K562 (cell line): Measurements from ENCODE around the gene ZCCHC14. TPM values are rescaled to one million over a fixed set of nuclear protein-coding genes. Genes with fewer than 3 reads are reported as not detected.

ENCODE experiments used
- ATAC-seq: fragments of 200-7000 bp; cut with Tn5 transposase; 3 replicates; pipeline ENCODE4 v1.9.1; 2020; ENCODE audit warnings: moderate library complexity
- BruUV-seq: library from RNA; stranded (reverse); fragments of 400-500 nt; replicated peaks from 2 replicates; lab custom pipeline; 2021; lab: Mats Ljungman, UMichigan
- CTCF ChIA-PET: fragments of 300-600 bp; formaldehyde crosslinking; extraction: SDS; loops from one replicate; lab custom pipeline; 2021; ENCODE audit warnings: low intra/inter-chr PET ratio; lab: Yijun Ruan, JAX
- POLR2A ChIA-PET: fragments of 300-600, 350-650 bp; sonication (Branson Sonifier 250); formaldehyde crosslinking; extraction: SDS; loops from one replicate; lab custom pipeline; 2021; ENCODE audit warnings: antibody characterized with exemption, inconsistent platforms; lab: Yijun Ruan, JAX
- DNase-seq, 4 experiments: peaks; one replicate each; pipeline versions ENCODE4 v3.0.0 to v3.0.0-alpha.2; 2011 to 2018; ENCODE audit warnings: low spot score in 3 of 4, mixed read lengths in 3 of 4; ENCODE audit errors: extremely low read depth in 1 of 4
- FAIRE-seq: peaks from 2 replicates; lab custom pipeline; 2011; peaks lifted over from hg19 to GRCh38; lab: Jason Lieb, UNC
- H2AFZ ChIP-seq: 2 replicates; pipeline ENCODE4 v1.6.0; 2011; ENCODE audit warnings: low read depth, low read length, control low read depth, inconsistent platforms
- H3K27ac ChIP-seq: fragments of 200-600 bp; 3 replicates; pipeline ENCODE4 v1.8.0; 2011; ENCODE audit warnings: low read depth, mild to moderate bottlenecking, control low read depth, inconsistent platforms, low read length, moderate library complexity, mixed read lengths; ENCODE audit errors: extremely low read depth
- H3K27me3 ChIP-seq, 2 experiments: fragments of 300-600 bp in 1 of 2; 2 replicates in 1 of 2; 3 replicates in 1 of 2; pipeline versions ENCODE4 v1.6.0 to v1.8.0; 2011; ENCODE audit warnings: inconsistent platforms in 2 of 2, low read length in 2 of 2, mild to moderate bottlenecking in 1 of 2, mixed read lengths in 1 of 2, moderate library complexity in 1 of 2; ENCODE audit not compliant: control insufficient read depth in 2 of 2, insufficient read depth in 2 of 2
- H3K36me3 ChIP-seq: fragments of 300-600 bp; 3 replicates; pipeline ENCODE4 v1.8.0; 2011; ENCODE audit warnings: mild to moderate bottlenecking, low read length, inconsistent platforms; ENCODE audit not compliant: control insufficient read depth, insufficient read depth
- H3K4me1 ChIP-seq, 2 experiments: fragments of 200-600 bp in 1 of 2; replicated peaks in 1 of 2; 2 replicates in 1 of 2; 3 replicates in 1 of 2; pipeline versions ENCODE4 v1.5.1 to v1.8.0; 2011; ENCODE audit warnings: inconsistent platforms in 2 of 2, low read length in 2 of 2, mild to moderate bottlenecking in 1 of 2, mixed read lengths in 1 of 2, moderate library complexity in 1 of 2; ENCODE audit not compliant: control insufficient read depth in 2 of 2, insufficient read depth in 2 of 2
- H3K4me2 ChIP-seq: 2 replicates; pipeline ENCODE4 v1.6.1; 2011; ENCODE audit warnings: low read length, control low read depth, inconsistent platforms, mixed read lengths; ENCODE audit not compliant: insufficient read depth
- H3K4me3 ChIP-seq: fragments of 200-600 bp; sonication (generic), shearing (Covaris generic); 2 replicates; pipeline ENCODE4 v1.5.1; 2016; ENCODE audit warnings: control low read depth, inconsistent platforms
- H3K79me2 ChIP-seq: fragments of 200-600 bp; 3 replicates; pipeline ENCODE4 v1.8.0; 2011; ENCODE audit warnings: low read length, inconsistent platforms; ENCODE audit not compliant: control insufficient read depth, insufficient read depth
- H3K9ac ChIP-seq, 2 experiments: 2 replicates each; pipeline versions ENCODE4 v1.6.0 to v1.6.1; 2011; ENCODE audit warnings: low read depth in 2 of 2, low read length in 2 of 2, control low read depth in 1 of 2, inconsistent platforms in 1 of 2, mild to moderate bottlenecking in 1 of 2, mixed read lengths in 1 of 2; ENCODE audit not compliant: insufficient read depth in 1 of 2
- H3K9me1 ChIP-seq: one replicate; pipeline ENCODE4 v1.6.0; 2011; ENCODE audit warnings: inconsistent platforms, mild to moderate bottlenecking, low read length, moderate library complexity; ENCODE audit not compliant: control insufficient read depth, insufficient read depth
- H3K9me3 ChIP-seq: replicated peaks from 2 replicates; pipeline ENCODE4 v1.5.1; 2011; ENCODE audit warnings: low read depth, low read length, inconsistent platforms; ENCODE audit not compliant: control insufficient read depth, insufficient read depth
- H4K20me1 ChIP-seq: replicated peaks from 2 replicates; pipeline ENCODE4 v1.6.1; 2011; ENCODE audit warnings: low read length, inconsistent platforms, mixed read lengths; ENCODE audit not compliant: control insufficient read depth, insufficient read depth
- FUS ChIP-seq: fragments of 200-400 bp; formaldehyde crosslinking; optimal IDR thresholded peaks from 2 replicates; pipeline ENCODE3; 2017; ENCODE audit warnings: low read depth, low read length
- U2AF1 ChIP-seq: fragments of 200-400 bp; formaldehyde crosslinking; optimal IDR thresholded peaks from 2 replicates; pipeline ENCODE3; 2017; ENCODE audit warnings: mild to moderate bottlenecking, low read depth, low read length, moderate library complexity
- ZC3H4 ChIP-seq: sonication (generic); formaldehyde crosslinking; IDR thresholded peaks from 2 replicates; pipeline ENCODE4 v1.9.0; 2021; ENCODE audit warnings: missing genetic modification reagents, borderline replicate concordance
- WGBS: fragments of 100-300 bp; shearing (Covaris generic); methylation state at CpG from one replicate; pipeline ENCODE4 v1.1.6; 2016; ENCODE audit warnings: low coverage, mixed read lengths; ENCODE audit not compliant: insufficient coverage; ENCODE audit errors: missing lambda C conversion rate; 5-methylcytosine and 5-hydroxymethylcytosine counted together
- in situ Hi-C: fragments of 300-500 bp; cut with MboI; formaldehyde crosslinking; loops from 4 replicates; pipeline ENCODE4 v1.15.0; 2018; ENCODE audit warnings: inconsistent platforms, mixed read lengths
- intact Hi-C: fragments of 100-400 bp; cut with micrococcal nuclease; formaldehyde crosslinking; loops from 2 replicates; pipeline ENCODE4 v1.14.2; 2022
- polyA plus RNA-seq, 8 experiments: library from polyadenylated mRNA; depleted of rRNA in 4 of 8; stranded (reverse) in 5 of 8; unstranded in 3 of 8; fragments of >200 nt; fragmentation: Nextera tagmentation in 2 of 8; fragmentation: Illumina TruSeq in 1 of 8; extraction: Ambion mirVana in 2 of 8; extraction: Trizol in 1 of 8; gene quantifications; 2 replicates each; pipeline versions ENCODE4 v1.2.1 to v1.2.3, GENCODE V29; 2011 to 2014; ENCODE audit warnings: inconsistent platforms in 1 of 8, missing spikeins in 1 of 8
- total RNA-seq, 7 experiments: library from RNA; depleted of rRNA in 6 of 7; stranded (reverse); fragments of >200 nt in 6 of 7; fragmentation: Illumina TruSeq in 2 of 7; extraction: Trizol in 2 of 7; gene quantifications; 2 replicates each; pipeline versions ENCODE4 v1.2.1 to v1.2.3, GENCODE V29; 2011 to 2021; ENCODE audit warnings: low replicate concordance in 1 of 7

The ZCCHC14 gene
- total and polyA plus RNA-seq, 9 of the 15 experiments (the other 6 are each of a cell fraction or from before 2014, with no cell fraction given), result 1.5 to 12.4 (median 2.9) TPM

DNA sequence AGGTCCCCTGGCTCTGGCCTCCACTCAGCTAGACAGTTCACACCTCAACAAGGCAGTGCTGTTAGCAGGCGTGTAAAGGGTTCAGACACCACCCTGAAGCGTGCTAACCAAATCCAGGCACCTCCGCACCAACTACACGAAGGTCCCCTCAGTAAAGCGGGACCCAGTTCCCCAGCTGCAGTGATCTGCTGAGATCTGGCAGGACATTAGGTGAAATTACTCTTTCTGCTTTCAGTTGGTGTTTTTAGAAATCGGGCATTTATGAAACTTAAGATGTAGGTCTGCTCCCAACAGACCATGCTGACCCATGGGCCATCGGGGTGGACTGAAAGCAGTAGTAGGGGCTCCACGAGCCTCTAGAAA lies 136.4 kb downstream of the ZCCHC14 start:
- no peak overlapping the region for H3K4me2 ChIP-seq
- no peaks in the 10 kb centered on the region for H3K9me1 ChIP-seq
- DNase-seq (no peak), FAIRE-seq (no peak), ATAC-seq (no peak)
- H3K79me2 ChIP-seq, result peaks cover 4% of the 10 kb centered on the region
- H3K36me3 ChIP-seq, result peaks cover 48% of the 10 kb centered on the region; the same call in 2 of the 3 replicates
- TF ChIP-seq FUS (no peak), ZC3H4 (CRISPR knock-in tag) (no peak), U2AF1 (no peak)
- BruUV-seq, result no TSS peak
- H3K9me3 ChIP-seq, result no peaks in the 10 kb centered on the region
- peaks cover 0 to 6% of the 10 kb centered on the region in 2 experiments; a peak in 1 of 5 replicates for H3K4me1 ChIP-seq
- no peak overlapping the region for H3K9ac ChIP-seq
- 87% methylated on average over 7 of the region's 8 CpGs for WGBS
- POLR2A ChIA-PET, result no interaction called here
- H3K27ac ChIP-seq, result no peak overlapping the region
- no peaks in the 10 kb centered on the region for H3K27me3 ChIP-seq
- H2AFZ ChIP-seq, result no peak overlapping the region
- no peak overlapping the region for H3K4me3 ChIP-seq
- in situ Hi-C loops, result no loop called here
- H4K20me1 ChIP-seq, result peaks cover 5% of the 10 kb centered on the region
- CTCF ChIA-PET, result no interaction called here
- intact Hi-C loops, result no loop called here

Other genes starting within 250 kb of the ZCCHC14 start
- gene C16orf95, start 175.6 kb downstream of the ZCCHC14 start, total RNA-seq (2014; rRNA removed), result 9.3 and 13.9 TPM in 2 replicates
- gene C16orf95, start 175.6 kb downstream of the ZCCHC14 start, total RNA-seq (2014; rRNA removed; fragmentation: Illumina TruSeq; extraction: Trizol), result 7.4 and 9.4 TPM in 2 replicates
- 9.6 and 10.1 TPM in 2 replicates for gene C16orf95, start 175.6 kb downstream of the ZCCHC14 start, total RNA-seq (2015; rRNA removed; fragmentation: Illumina TruSeq; extraction: Trizol)
- gene C16orf95, start 175.6 kb downstream of the ZCCHC14 start, total RNA-seq (2021), result 20.5 and 22.6 TPM in 2 replicates
- gene C16orf95, start 175.6 kb downstream of the ZCCHC14 start, polyA plus RNA-seq (2011; rRNA removed), result 6.5 and 11.0 TPM in 2 replicates
- 5.9 and 7.2 TPM in 2 replicates for gene C16orf95, start 175.6 kb downstream of the ZCCHC14 start, polyA plus RNA-seq (2014; fragmentation: Illumina TruSeq; extraction: Trizol)
- gene C16orf95, start 175.6 kb downstream of the ZCCHC14 start, polyA plus RNA-seq (2014; fragmentation: Nextera tagmentation; extraction: Ambion mirVana), result 10 to 100 TPM; 13.7 to 15.3 TPM
- 8.5 TPM in 2 replicates for gene C16orf95, start 175.6 kb downstream of the ZCCHC14 start, polyA plus RNA-seq (2014; rRNA removed)
- 18.9 and 20.7 TPM in 2 replicates for gene FBXO31, start 109.2 kb downstream of the ZCCHC14 start, total RNA-seq (2014; rRNA removed)
- gene FBXO31, start 109.2 kb downstream of the ZCCHC14 start, total RNA-seq (2014; rRNA removed; fragmentation: Illumina TruSeq; extraction: Trizol), result 6.7 and 8.1 TPM in 2 replicates
- gene FBXO31, start 109.2 kb downstream of the ZCCHC14 start, total RNA-seq (2015; rRNA removed; fragmentation: Illumina TruSeq; extraction: Trizol), result 10.1 and 10.4 TPM in 2 replicates
- 28.6 and 33.3 TPM in 2 replicates for gene FBXO31, start 109.2 kb downstream of the ZCCHC14 start, total RNA-seq (2021)
- gene FBXO31, start 109.2 kb downstream of the ZCCHC14 start, polyA plus RNA-seq (2011; rRNA removed), result 11.9 and 13.4 TPM in 2 replicates
- gene FBXO31, start 109.2 kb downstream of the ZCCHC14 start, polyA plus RNA-seq (2014; fragmentation: Illumina TruSeq; extraction: Trizol), result 10.9 and 19.1 TPM in 2 replicates
- under 1 TPM; 0.18 to 0.70 TPM for gene FBXO31, start 109.2 kb downstream of the ZCCHC14 start, polyA plus RNA-seq (2014; fragmentation: Nextera tagmentation; extraction: Ambion mirVana)
- gene FBXO31, start 109.2 kb downstream of the ZCCHC14 start, polyA plus RNA-seq (2014; rRNA removed), result 14.0 and 16.0 TPM in 2 replicates
- 21.3 and 24.9 TPM in 2 replicates for gene MAP1LC3B, start 100.7 kb downstream of the ZCCHC14 start, total RNA-seq (2014; rRNA removed)
- 26.7 and 32.7 TPM in 2 replicates for gene MAP1LC3B, start 100.7 kb downstream of the ZCCHC14 start, total RNA-seq (2014; rRNA removed; fragmentation: Illumina TruSeq; extraction: Trizol)
- 16.0 and 16.2 TPM in 2 replicates for gene MAP1LC3B, start 100.7 kb downstream of the ZCCHC14 start, total RNA-seq (2015; rRNA removed; fragmentation: Illumina TruSeq; extraction: Trizol)
- gene MAP1LC3B, start 100.7 kb downstream of the ZCCHC14 start, total RNA-seq (2021), result 73.1 and 77.4 TPM in 2 replicates
- gene MAP1LC3B, start 100.7 kb downstream of the ZCCHC14 start, polyA plus RNA-seq (2011; rRNA removed), result 37.0 and 42.6 TPM in 2 replicates
- 79.9 and 81.5 TPM in 2 replicates for gene MAP1LC3B, start 100.7 kb downstream of the ZCCHC14 start, polyA plus RNA-seq (2014; fragmentation: Illumina TruSeq; extraction: Trizol)
- gene MAP1LC3B, start 100.7 kb downstream of the ZCCHC14 start, polyA plus RNA-seq (2014; fragmentation: Nextera tagmentation; extraction: Ambion mirVana), result 10 to 100 TPM; 30.4 to 36.7 TPM
- 45.5 TPM in 2 replicates for gene MAP1LC3B, start 100.7 kb downstream of the ZCCHC14 start, polyA plus RNA-seq (2014; rRNA removed)
- gene JPH3, start 109.5 kb upstream of the ZCCHC14 start, total RNA-seq (2014; rRNA removed), result not detected in 2 replicates
- gene JPH3, start 109.5 kb upstream of the ZCCHC14 start, total RNA-seq (2014; rRNA removed; fragmentation: Illumina TruSeq; extraction: Trizol), result not detected in 2 replicates
- gene JPH3, start 109.5 kb upstream of the ZCCHC14 start, total RNA-seq (2015; rRNA removed; fragmentation: Illumina TruSeq; extraction: Trizol), result not detected in 2 replicates
- gene JPH3, start 109.5 kb upstream of the ZCCHC14 start, total RNA-seq (2021), result 0.07 TPM in 1 of 2 replicates, not detected in the other
- gene JPH3, start 109.5 kb upstream of the ZCCHC14 start, polyA plus RNA-seq (2011; rRNA removed), result 0.04 TPM in 1 of 2 replicates, not detected in the other
- not detected in 2 replicates for gene JPH3, start 109.5 kb upstream of the ZCCHC14 start, polyA plus RNA-seq (2014; fragmentation: Illumina TruSeq; extraction: Trizol)
- gene JPH3, start 109.5 kb upstream of the ZCCHC14 start, polyA plus RNA-seq (2014; fragmentation: Nextera tagmentation; extraction: Ambion mirVana), result not detected
- 0.01 TPM in 1 of 2 replicates, not detected in the other for gene JPH3, start 109.5 kb upstream of the ZCCHC14 start, polyA plus RNA-seq (2014; rRNA removed)